GM18951 (cell line): ENCODE results near the gene PRKG1.

ENCODE experiments used
- POLR2A ChIP-seq: IDR thresholded peaks from 4 replicates; pipeline ENCODE4 v1.6.1; 2011; ENCODE audit warnings: mild to moderate bottlenecking; ENCODE audit not compliant: insufficient read length, insufficient read depth; ENCODE audit errors: extremely low read depth
- in situ Hi-C: fragments of 300-500 bp; cut with MboI; formaldehyde crosslinking; loops from one replicate; pipeline ENCODE4 v1.12.0; 2022; ENCODE audit warnings: low sequenced_read_pairs, mixed read lengths, inconsistent platforms; ENCODE audit not compliant: unreplicated experiment

The PRKG1 gene

GRCh38 chr10:51640120-51640819 lies 566.0 kb downstream of the PRKG1 start:
- no peak for TF ChIP-seq POLR2A
- in situ Hi-C loops, result no loop called here

GRCh38 chr10:51642581-51642980 lies 568.3 kb downstream of the PRKG1 start:
- no peak for TF ChIP-seq POLR2A
- in situ Hi-C loops, result no loop called here

- TF ChIP-seq POLR2A, result no peak
- in situ Hi-C loops, result no loop called here
Observed at GRCh38 chr10:51643734-51644133, 569.4 kb downstream of the PRKG1 start.

- in situ Hi-C loops, result no loop called here
- no peak for TF ChIP-seq POLR2A
Observed at GRCh38 chr10:51649064-51649463, 574.8 kb downstream of the PRKG1 start.

GRCh38 chr10:51651063-51651462 lies 576.8 kb downstream of the PRKG1 start:
- in situ Hi-C loops, result no loop called here
- no peak for TF ChIP-seq POLR2A

- in situ Hi-C loops, result no loop called here
- no peak for TF ChIP-seq POLR2A
Observed at GRCh38 chr10:51653025-51653424, 578.7 kb downstream of the PRKG1 start.

- no peak for TF ChIP-seq POLR2A
- in situ Hi-C loops, result no loop called here
Observed at GRCh38 chr10:51654918-51655317, 580.6 kb downstream of the PRKG1 start.

- in situ Hi-C loops, result no loop called here
- TF ChIP-seq POLR2A, result no peak
Observed at GRCh38 chr10:51656503-51656902, 582.2 kb downstream of the PRKG1 start.

- in situ Hi-C loops, result no loop called here
Observed at GRCh38 chr10:51658000-51658399, 583.7 kb downstream of the PRKG1 start.

GRCh38 chr10:51659344-51659743 lies 585.1 kb downstream of the PRKG1 start:
- in situ Hi-C loops, result no loop called here
- TF ChIP-seq POLR2A, result no peak

More at GRCh38 chr10:51658000-51658399, 583.7 kb downstream of the PRKG1 start:
- TF ChIP-seq POLR2A, result no peak

- no peak for TF ChIP-seq POLR2A
- in situ Hi-C loops, result no loop called here
Observed at GRCh38 chr10:51663086-51663485, 588.8 kb downstream of the PRKG1 start.

GRCh38 chr10:51666456-51666855 lies 592.2 kb downstream of the PRKG1 start:
- in situ Hi-C loops, result no loop called here
- no peak for TF ChIP-seq POLR2A

GRCh38 chr10:51667678-51668335 lies 593.5 kb downstream of the PRKG1 start:
- no peak for TF ChIP-seq POLR2A
- in situ Hi-C loops, result no loop called here

- TF ChIP-seq POLR2A, result no peak
- in situ Hi-C loops, result no loop called here
Observed at GRCh38 chr10:51668336-51668689, 594.0 kb downstream of the PRKG1 start.
